GM21825 (cell line): ENCODE data around the gene CAP2.
"Not testable (repeated sequence)": the region's sequence is repeated elsewhere in the genome, so short reads cannot be mapped to it uniquely, and the experiment has no call there.

Experiments
- ATAC-seq: cut with Tn5 transposase; IDR thresholded peaks from one replicate; pipeline ENCODE4 v1.9.1; 2021; ENCODE audit warnings: mild to moderate bottlenecking, moderate library complexity; ENCODE audit not compliant: unreplicated experiment

The CAP2 gene

GRCh38 chr6:17562636-17563035 lies 169.2 kb downstream of the CAP2 start:
- no peak for ATAC-seq

DNA sequence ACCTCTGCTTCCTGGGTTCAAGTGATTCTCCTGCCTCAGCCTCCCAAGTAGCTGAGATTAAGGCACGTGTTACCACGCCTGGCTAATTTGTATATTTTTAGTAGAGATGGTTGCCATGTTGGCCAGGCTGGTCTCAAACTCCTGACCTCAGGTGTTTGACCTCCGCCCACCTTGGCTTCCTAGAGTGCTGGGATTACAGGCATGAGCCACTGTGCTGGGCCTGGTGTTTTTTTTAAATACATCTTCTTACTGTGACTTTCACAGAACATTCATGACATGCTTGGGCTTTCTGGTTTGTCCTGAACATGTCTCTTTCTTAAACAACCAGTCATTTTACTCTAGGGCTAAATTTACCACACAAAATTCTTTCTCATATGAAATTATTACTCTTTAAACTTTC lies 172.0 kb downstream of the CAP2 start:
- ATAC-seq = no peak

- no peak for ATAC-seq
These were observed 181.6 kb downstream of the CAP2 start for GRCh38 chr6:17574866-17575560.

- ATAC-seq = no peak
These were observed 183.7 kb downstream of the CAP2 start for GRCh38 chr6:17577059-17577458.

DNA sequence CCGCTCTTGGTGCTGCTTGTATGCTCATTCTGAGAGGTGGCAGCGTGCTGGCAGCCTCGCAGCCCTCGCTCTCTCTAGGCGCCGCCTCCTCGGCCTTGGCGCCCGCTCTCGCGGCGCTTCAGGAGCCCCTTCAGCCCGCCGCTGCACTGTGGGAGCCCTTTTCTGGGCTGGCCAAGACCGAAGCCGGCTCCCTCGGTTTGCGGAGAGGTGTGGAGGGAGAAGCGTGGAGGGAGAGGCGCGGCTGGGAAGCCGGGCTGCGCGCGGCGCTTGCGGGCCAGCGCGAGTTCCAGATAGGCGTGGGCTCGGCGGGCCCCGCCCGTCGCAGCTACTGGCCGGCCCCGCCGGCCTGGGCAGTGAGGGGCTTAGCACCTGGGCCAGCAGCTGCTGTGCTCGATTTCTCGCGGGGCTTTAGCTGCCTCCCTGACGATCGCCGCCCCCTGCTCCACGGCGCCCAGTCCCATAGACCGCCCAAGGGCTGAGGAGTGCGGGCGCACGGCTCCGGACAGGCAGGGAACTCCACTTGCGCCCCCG lies 187.2 kb downstream of the CAP2 start:
- ATAC-seq = peak; percentile 51

- ATAC-seq = not testable (repeated sequence)
These were observed 187.9 kb downstream of the CAP2 start for GRCh38 chr6:17581282-17581681.

DNA sequence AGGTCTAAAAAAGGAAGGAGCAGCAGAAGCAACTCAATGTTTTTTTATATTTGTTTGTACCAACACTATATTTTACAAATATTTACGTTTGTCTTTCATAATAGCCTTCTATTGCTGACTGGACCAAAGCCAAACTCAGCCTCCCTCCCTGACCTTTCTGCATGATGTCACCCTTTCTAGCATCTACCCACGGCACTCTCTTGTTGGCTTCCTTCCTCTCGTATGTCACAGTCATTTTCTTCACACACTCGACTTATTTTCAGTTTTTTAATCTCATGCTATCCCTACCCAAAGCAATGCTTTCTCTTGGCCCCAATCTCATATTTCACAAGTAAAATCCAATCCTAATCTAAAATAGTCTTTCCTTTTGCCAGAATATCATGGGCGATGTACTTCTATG lies 190.4 kb downstream of the CAP2 start:
- ATAC-seq = no peak

- peak; percentile 59 for ATAC-seq
These were observed 190.9 kb downstream of the CAP2 start for GRCh38 chr6:17584241-17584803.

GRCh38 chr6:17585766-17586490 lies 192.5 kb downstream of the CAP2 start:
- ATAC-seq = no peak

DNA sequence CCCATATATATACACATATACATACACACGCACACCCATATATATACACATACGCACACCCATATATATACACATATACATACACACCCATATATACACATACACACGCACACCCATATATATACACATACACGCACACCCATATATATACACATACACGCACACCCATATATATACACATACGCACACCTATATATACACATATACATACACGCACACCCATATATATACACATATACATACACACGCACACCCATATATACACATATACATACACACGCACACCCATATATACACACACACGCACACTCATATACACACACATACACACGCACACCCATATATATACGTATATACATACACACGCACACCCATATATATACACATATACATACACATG lies 193.2 kb downstream of the CAP2 start:
- ATAC-seq = not testable (repeated sequence)

DNA sequence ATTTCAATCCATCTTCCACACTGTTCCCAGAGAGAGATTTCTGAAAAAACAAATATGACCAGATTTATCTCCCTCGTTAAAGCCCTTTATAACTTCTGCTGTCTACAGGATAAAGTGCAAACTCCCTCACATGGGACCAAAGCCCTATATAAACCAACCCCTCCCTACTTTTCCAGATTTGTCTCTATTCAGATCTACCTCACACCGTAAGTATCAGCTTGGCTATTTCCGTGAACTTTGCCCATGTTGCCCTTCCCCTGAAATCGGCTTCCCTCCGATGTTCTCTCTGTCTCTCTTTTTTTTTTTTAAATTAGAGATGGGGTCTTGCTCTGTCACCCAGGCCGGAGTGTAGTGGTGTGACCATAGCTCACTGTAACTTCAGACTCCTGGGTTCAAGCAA lies 194.6 kb downstream of the CAP2 start:
- no peak for ATAC-seq

GRCh38 chr6:17589406-17590096 lies 196.2 kb downstream of the CAP2 start:
- ATAC-seq = peak; percentile 45

DNA sequence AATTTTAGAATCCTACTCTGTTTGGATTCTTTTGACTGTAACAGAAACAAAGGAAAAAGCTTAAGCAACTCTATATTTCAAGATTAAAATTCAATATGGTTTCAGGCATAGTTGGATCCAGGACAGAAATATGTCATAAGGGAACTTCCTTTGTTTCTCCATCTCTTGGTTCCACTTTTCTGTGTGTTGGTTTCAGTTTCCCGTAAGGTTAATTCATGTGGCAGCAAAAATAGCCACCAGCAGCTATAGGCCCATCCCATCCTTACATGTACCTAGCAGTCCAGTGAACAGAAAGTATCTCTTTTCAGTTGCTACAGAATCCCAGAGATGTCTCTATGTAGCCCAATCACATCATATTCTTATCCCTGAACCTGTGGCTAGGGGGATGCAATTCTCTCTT lies 197.9 kb downstream of the CAP2 start:
- no peak for ATAC-seq

DNA sequence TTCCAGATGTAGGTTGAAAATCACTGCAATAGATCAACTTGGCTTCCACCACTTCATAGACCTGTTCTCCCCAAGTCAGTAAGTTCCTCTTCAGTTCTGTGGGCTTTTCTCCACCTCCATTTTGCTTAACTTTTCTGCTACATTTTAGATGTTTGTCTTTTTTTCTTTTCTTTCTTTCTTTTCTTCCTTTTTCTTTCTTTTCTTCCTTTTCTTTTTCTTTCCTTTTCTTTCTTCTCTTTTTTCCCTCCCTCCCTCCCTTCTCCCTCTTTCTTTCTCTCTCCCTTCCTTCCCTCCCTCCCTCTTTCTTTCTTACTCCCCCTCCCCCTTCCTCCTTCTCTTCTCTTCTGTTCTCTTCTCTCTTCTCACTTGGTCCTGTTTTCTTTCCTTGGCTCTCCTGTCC lies 199.9 kb downstream of the CAP2 start:
- ATAC-seq = no peak

DNA sequence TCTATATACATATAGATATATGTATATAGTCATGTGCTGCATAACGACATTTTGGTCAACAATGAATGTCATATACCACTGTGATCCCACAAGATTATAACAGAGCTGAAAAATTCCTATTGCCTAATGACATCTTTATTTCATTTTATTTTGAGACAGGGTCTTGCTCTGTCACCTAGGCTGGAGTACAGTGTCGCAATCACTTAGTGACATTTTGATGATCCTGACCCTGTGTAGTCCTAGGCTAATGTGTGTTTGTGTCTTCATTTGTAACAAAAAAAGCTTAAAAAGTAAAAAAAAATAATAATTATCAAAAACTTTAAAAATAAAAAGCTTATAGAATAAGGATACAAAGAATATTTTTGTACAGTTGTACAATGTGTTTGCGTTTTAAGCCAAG lies 202.7 kb downstream of the CAP2 start:
- no peak for ATAC-seq

GRCh38 chr6:17599877-17600526 lies 206.6 kb downstream of the CAP2 start, which contains the start of gene FAM8A1:
TSS of gene FAM8A1 (plus strand) at chr6:17600302. CDS start at chr6:17600410, 108 bp downstream.
- peak; percentile 91 for ATAC-seq

- ATAC-seq = peak; percentile 45
These were observed 207.4 kb downstream of the CAP2 start for GRCh38 chr6:17600527-17601385.

GRCh38 chr6:17601386-17601703 lies 207.9 kb downstream of the CAP2 start:
- ATAC-seq = no peak

- ATAC-seq = no peak
These were observed 209.5 kb downstream of the CAP2 start for GRCh38 chr6:17602888-17603287.

- no peak for ATAC-seq
These were observed 213.2 kb downstream of the CAP2 start for GRCh38 chr6:17606606-17607005.
